Stimulated activated CD4-positive, alpha-beta T cell treated with anti-CD3 and anti-CD28 coated beads, Interleukin-4, amount 100 ng/mL, for 48 hours (primary cell): Measurements from ENCODE around the gene NSUN3.

Experiments
- DNase-seq, 2 donors: peaks; one replicate each; pipeline ENCODE4 v3.0.0-alpha.2; 2020; ENCODE audit warnings: low read depth in 2 of 2

Gene NSUN3

DNA sequence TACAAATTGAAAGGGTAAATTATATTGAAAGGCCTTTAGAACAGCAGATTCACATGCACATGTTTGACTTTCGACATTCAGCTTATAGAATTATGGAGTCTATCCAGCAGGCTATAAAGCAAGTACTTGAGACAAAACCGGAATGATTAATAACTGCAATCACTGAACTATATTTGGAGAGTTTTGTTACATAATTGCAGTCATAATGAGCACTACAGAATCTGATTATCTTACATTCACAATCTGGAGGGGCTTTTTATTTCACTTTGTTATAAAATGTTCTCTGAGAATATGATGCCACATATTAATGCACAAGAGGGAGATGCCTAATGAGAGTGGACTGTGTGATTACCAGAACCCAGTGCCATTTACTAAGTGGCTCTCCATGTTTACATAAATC is 64.3 kb downstream of the NSUN3 start:
- DNase-seq, result no peak

DNA sequence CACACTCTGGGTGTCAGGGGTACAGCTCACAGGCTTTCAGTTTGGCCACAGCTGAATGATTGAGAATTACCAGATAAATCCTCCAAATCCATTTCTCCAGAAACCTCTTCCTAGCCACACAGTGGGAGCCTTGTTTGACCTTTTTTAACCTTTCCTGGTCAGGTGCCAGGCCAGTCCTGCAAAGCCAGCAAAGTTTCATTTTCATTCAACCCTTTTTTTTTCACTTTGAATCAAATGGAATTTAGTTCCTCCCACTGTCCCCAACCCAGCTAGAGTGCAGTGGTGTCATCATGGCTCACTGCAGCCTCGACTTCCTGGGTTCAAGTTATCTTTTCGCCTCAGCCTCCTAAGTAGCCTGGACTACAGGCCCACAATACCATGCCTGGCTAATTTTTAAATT is 67.8 kb downstream of the NSUN3 start:
- DNase-seq, result no peak

DNA sequence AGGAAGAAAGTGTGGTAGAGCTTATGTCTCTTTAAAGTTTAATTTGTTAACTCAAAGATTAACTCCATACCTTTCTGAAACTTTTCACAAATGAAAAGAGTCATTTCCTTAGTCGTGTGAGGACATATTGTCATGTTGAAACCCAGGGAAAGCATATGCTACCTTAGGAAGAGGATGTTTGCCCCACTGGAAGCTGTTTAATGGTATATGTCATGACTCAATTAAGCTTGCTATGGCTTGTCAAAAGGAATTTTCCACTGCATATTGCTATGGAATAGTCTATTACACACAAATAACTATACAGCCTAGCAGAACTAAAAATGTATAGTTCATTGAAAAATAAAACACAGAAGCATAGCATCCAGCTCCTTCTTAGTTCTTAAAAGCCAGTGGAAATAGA is 69.9 kb downstream of the NSUN3 start:
- DNase-seq, result no peak

DNA sequence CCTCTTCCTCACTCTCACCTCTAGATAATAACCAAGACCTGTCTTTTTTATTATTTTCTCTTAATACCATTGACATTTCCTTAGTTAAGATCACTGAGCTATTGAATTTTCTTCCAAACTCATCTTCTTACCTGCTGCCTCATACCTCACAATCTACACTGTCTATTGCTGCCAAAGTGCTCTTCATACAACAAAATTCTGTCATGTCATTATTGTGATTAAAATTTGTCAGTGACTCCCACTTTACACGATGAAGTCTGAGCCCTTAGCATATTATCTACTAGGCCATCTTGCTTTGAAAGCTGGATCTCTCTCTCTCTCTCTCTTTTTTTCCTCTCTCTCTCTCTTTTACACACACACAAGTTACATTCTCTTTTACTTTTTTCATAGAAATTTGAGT is 73.3 kb downstream of the NSUN3 start:
- DNase-seq, result no peak

DNA sequence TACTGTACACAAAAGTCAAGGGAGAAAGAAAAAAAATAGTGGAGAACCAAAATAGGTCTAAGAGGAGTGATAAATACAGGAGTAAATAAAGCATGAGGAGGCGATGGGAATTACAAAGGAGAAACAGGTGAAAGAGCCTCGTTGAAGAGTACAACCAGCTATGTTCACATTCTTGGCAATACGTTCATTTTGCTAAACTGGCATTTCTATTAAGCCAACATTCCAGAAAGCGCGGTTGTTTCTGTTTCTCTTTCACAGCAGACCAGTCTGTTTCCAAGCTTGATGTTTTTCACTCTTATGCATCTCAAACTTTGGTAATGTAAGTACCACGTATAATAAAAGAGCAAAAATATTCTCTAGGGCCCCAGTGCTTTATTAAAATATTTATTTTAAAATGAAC is 74.5 kb downstream of the NSUN3 start:
- DNase-seq, result no peak

DNA sequence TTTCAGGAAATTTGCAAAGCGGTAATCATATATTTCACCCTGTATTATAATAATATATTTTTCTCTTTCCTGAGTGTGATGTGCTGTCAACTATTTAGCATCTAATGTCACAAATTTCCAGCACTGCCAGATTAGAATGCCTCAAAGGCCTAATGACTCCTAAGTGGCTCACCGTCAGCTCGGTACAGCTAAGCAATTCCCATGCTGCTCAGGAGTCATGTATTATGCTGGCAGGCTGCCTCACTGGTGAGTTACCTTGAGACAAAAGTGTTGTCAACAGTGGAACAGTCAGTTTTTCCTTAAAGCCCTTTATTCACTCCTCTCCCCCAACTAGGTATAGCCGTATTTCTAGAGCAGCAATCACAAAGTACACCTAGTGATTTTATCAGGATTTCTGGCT is 83.6 kb downstream of the NSUN3 start:
- DNase-seq, result no peak

DNA sequence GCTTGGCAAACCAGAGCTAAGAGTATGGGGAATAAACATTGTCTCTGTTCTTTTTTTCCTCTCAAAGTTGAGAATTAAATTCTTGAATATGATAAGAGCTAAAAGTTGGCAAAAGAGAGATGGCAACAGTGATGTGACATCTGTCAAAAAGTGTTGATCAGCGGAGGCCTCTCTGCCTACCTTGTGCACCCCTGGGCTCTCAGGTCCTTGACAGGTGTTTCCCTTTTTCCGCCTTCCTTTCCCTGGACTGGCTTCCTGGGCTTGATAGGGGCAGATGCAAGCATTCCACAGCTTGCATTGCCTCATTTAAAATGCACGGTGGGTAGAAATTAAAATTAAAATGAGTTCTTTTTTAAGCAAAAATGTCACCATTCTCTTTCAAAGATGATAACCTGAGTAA is 84.2 kb downstream of the NSUN3 start:
- DNase-seq, result no peak

DNA sequence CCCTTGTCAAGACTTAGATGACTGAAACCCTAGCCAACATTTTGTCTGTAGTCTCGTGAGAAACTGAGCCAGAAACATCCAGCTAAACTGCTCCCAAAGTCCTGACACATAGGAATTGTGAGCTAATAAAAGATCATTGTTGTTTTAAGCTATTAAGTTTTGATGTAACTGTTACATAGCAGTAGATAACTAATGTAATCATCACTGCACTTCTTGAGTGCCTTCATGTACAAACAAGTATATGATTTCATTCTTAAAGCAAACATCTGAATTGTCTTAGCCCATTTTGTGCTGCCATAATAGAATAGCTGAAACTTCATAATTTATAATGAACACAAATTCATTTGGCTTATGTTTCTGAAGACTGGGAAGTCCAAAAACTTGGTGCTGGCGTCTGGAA is 87.3 kb downstream of the NSUN3 start:
- DNase-seq, result no peak

DNA sequence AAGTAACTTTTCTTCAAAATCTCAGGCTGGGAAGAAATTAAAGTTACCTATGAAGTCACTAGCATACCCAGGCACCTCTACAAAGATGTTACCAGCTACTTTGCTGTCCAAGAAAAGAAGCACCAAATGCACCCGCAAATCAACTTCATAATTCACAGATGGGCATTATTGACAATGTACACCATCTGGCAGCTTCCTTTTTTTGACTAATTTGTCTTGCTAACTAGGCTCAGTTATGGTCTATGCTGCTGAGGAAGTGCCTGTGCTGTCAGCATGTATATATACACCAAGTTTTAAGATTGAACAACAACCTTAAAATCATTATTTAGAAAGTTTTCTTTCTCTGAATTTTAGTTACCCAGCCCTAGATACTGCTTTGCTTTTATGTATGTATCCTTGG is 93.8 kb downstream of the NSUN3 start:
- DNase-seq, result no peak

DNA sequence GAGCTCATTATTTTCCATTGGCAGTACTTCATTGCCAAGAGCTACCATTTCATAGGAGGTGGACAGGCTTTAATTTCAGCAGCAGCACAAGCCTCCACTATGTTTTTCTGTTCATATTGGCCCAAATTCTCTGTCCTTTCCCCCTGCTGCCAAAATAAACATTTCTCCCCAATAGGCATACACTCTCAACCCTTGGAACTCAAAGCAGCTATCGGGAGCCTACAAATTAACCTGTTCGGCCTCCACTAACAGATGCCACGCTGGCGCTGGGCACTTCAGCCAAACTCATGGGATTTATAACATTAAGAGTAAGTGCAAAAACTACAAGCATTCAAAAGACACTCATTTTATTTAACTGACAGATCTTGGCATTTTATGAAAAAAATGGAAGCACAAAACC is 95.7 kb downstream of the NSUN3 start:
- no peak for DNase-seq

DNA sequence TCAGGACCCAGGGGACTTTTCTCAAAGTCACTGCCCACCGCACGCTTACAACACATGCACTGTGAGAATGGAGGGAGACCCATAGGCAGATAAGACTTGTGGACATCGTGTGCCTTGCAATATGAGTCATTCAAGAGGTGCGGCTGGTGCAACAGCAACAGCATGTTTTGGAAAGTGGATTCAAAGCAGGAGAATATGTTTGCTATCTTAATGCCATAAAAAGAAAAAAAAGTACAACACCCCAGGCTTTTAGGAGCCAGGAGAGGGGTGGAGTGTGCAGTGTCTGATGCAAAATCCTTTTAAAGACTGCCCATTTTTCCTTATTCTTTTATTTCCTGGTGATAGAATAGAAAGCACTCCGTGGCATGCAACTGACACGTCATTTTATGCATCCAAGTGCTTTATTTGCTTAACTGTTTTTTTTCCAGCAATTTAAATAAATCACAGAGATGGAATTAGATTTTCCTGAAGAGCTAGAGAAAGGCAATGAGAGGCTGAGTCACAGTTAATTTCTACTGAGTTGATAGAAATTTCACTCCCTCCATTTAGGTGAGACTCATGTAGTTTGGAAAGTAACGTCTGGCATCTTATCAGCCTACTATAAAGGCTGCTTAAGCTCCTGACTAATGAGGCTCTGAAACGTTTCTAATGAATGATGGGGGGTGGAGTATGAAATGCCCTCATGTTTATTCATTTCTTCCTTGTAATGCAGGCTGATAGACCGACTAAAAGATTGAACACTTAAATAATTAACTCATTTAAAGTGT is 96.4 kb downstream of the NSUN3 start:
- DNase-seq, result no peak

DNA sequence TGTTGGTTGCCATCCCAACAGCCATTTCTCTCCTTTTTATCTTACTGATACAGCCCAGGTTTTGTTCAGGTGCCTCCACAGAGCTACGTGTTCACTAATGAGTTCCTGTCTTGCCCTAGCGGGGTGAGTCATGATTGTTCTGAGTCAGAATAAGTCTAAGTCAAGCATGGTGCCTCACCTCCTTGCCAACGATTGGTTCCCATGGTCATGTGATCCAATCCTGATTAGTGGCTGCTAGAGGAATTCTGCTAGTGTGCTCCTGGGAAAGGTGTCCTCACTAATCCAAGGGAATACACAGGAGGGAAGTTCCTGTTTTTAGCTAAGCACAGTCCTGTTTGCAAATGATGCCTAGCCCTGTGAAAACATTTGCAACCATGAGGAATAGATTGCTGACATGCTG is 99.8 kb downstream of the NSUN3 start:
- no peak for DNase-seq

DNA sequence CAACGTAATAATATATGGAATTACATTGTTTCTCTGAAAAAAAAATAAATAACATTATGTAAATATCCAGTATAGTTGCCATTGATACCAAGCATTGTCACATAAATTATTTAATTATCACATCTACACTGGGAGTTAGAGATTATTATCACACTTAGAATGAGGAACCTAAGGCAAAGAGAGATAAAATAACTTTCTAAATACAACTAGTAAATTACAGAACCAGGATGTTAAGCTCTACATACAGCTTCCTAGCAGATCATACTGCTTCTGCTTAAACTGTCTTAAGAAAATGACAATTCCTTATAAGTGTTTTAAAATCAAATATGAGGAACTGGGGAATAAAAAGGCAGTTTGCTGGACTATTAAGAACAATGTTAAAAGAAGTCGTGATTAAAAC is 104.5 kb downstream of the NSUN3 start:
- no peak for DNase-seq

DNA sequence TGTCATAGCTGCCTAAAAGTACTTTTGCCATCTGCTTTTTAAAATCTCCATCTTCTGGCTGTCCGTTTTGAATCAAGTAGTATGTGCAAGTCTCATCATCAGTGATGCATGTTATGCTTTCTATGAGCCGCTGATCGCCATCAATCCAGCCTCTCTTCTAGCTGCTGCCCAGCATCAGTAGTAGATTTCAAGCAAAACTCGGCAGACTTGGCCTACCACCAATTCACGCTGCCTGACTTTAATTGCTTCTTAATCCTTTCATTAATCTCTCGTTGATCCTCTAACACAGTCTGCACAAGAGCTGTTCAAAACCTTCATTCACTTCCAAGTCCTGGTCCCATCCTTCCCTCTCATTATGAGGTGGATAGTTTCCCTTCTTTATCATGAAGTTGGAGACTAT is 104.9 kb downstream of the NSUN3 start:
- DNase-seq, result no peak

DNA sequence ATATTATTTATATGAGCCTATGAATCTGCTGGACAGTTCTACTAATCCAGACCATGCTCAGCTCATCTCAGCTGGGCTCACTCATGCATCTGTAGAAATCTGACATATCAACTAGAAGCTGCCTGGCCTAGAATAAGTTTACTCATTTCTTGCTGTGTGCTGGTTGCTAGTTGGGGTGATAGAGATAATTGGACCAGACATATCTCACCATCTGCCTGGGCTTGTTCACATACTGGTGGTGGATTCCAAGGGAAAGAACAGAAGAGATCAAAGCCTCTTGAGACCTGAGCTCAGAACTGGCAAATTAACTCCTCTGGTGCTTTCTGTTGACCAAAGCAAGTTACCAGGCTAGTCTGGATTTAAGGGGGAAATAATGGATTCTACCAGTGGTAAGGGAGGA is 109.1 kb downstream of the NSUN3 start:
- DNase-seq, result no peak

DNA sequence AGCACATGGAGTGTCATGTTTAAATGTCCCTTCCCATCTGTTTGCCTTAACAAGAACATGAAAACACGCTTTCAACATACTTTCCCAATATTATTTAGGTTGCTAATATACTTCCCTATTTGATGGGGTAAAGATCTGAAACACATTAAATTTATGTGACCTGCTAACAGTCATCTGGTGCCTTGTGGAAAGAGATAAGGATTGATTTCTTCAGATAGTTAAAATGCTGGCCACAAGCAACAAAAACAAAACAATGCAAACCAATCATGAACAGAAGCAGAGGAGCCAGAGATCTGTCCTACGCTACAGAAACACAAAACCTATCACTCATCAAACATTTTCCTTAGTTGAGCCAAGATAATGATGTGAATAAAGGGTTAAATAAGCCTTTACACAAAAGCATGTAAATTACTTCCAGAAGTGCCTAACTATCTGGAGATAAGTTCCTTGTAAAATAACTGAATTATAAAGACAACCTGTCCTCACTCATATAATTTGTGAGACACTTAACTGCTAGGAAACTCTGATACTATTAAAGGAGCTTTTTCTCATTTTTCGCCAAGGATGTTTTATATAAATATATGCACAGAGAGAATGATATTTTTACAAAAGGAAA is 109.9 kb downstream of the NSUN3 start:
- DNase-seq, result no peak

DNA sequence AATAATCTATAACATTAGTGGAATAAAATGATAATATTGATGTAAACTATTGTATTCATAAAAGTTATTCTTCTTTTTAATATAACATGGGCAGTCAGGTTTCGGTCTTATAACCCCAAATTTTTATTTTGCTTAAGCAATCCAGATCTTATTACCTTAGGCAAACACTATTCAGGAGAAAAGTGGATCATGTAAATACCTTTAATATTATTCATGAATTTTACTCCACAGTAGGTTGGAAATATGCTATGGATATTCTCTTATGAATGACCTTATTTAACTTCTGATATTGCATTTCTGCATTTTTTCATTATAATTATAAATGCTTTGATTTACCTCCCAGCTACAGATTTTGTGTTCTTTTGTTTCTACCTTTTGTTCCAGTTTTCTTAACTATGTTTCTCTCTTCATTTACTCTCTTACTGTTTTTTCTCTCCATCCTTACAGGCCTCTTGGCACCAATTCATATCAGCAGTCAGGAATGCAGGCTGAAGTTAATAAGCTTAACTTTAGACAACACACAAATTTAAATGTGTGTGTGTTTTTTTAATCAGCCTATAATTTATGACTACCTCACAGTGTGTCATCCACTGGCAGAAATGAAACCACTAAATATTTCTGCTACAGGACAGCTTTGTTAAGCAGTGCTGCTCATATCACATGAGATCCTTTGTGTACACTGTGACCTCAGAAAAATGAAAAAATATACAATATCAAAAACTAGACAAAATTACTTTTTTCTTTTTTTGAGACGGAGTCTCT is 111.0 kb downstream of the NSUN3 start:
- no peak for DNase-seq

DNA sequence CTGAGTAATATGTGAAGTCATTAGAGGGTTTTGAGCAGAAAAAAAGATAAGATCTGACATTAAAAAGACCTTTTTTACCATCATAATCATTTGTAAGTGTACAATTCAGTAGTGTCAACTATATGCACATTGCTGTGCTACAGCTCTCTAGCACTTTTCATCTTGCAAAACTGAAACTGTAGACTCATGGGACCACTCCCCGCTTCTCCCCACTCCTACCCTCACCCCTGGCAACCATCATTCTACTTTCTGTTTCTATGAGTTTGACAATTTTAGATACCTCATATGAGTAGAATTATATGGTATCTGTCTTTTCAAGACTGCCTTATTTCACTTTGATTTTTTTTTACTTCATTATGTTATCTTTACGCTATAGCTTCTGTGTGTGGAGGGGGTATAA is 112.8 kb downstream of the NSUN3 start:
- DNase-seq, result no peak

DNA sequence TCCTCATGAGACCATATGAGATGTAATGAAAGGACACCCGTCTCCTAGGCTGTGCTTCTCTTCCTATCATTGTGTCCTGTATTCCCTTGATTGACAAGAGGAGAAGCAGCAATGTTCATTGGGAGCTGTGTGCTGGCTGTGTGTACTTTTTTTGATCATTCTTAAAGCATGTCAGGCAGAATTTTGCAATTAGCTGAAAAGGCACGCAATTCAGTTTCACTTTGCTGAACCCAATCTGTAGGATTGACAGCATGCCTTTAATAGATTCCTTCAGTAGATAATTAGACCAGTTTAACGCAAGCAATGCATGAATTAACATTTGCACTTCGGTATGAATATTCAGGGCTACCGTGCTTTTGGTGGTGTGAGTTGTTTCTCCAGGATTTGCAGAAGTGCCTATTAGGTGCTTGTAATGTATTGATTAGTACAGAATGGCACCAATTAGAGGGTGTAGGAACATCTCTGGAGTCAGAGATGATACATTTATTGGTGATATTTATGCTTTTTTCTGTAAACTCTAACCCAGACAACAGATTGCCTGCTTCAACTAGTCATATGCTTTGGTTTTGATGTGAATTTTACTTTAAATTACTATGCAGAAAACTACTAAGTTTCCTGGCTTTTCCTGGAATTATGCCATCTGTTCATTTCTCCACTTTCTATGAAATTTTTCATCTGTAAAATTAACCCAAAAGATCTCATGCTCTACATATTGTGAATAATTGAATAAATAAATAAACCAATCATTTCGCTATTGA is 114.3 kb downstream of the NSUN3 start:
- no peak for DNase-seq
